ENCODE data around the gene XXYLT1.
A peak's percentile ranks its signal among the peaks of the same experiment; 100 is the strongest.
"Not testable (repeated sequence)": the region's sequence is repeated elsewhere in the genome, so short reads cannot be mapped to it uniquely, and the experiment has no call there.

Gene XXYLT1

GRCh38 chr3:195110647-195111318 lies 160.2 kb downstream of the XXYLT1 start:
- no peak for TF ChIP-seq CTCF (IDR thresholded peaks at IDR 0.05; ENCODE audit: control extremely low read depth, extremely low read depth, low read depth, missing control alignments)
- CTCF ChIA-PET, result no interaction called here
- POLR2A ChIA-PET, result no interaction called here
- DNase-seq (ENCODE audit: extremely low spot score), result no peak

GRCh38 chr3:195109098-195109657 lies 161.8 kb downstream of the XXYLT1 start:
- POLR2A ChIA-PET, result no interaction called here
- DNase-seq (ENCODE audit: extremely low spot score), result no peak
- CTCF ChIA-PET, result interaction anchor here (0.6 to 1.4 kb wide), 2 partner anchors 20 to 427 kb away, joined by 3 to 4 read pairs; no protein-coding TSS in a partner anchor
- no peak for TF ChIP-seq CTCF (IDR thresholded peaks at IDR 0.05; ENCODE audit: control extremely low read depth, extremely low read depth, low read depth, missing control alignments)

GRCh38 chr3:195107593-195107992 lies 163.4 kb downstream of the XXYLT1 start:
- TF ChIP-seq CTCF (IDR thresholded peaks at IDR 0.05; ENCODE audit: control extremely low read depth, extremely low read depth, low read depth, missing control alignments), result no peak
- ChIA-PET CTCF (interaction anchor here (1.0 to 4.6 kb wide), 21 partner anchors 8 to 424 kb away, joined by 3 to 78 read pairs (median 4); no protein-coding TSS in a partner anchor), POLR2A (no interaction called here)
- DNase-seq (ENCODE audit: extremely low spot score), result no peak

GRCh38 chr3:195107031-195107430 lies 163.9 kb downstream of the XXYLT1 start:
- CTCF ChIA-PET, result interaction anchor here (0.7 to 4.6 kb wide), 45 partner anchors 8 to 773 kb away, joined by 3 to 78 read pairs (median 4); partner anchors contain the start of gene LSG1
- not testable (repeated sequence) for DNase-seq (ENCODE audit: extremely low spot score)
- POLR2A ChIA-PET, result interaction anchor here (0.6 kb wide), 1 partner anchor 9 kb away, joined by 3 read pairs; no protein-coding TSS in a partner anchor

- ChIA-PET CTCF (interaction anchor here (0.7 to 4.6 kb wide), 45 partner anchors 9 to 772 kb away, joined by 3 to 78 read pairs (median 4); partner anchors contain the start of gene LSG1), POLR2A (interaction anchor here (0.6 kb wide), 1 partner anchor 8 kb away, joined by 3 read pairs; no protein-coding TSS in a partner anchor)
- peak; percentile 86 for DNase-seq (ENCODE audit: extremely low spot score)
- TF ChIP-seq CTCF (IDR thresholded peaks at IDR 0.05; ENCODE audit: control extremely low read depth, extremely low read depth, low read depth, missing control alignments), result peak; percentile 99
These were observed 164.5 kb downstream of the XXYLT1 start for GRCh38 chr3:195106418-195106906.

GRCh38 chr3:195105841-195106417 lies 165.0 kb downstream of the XXYLT1 start:
- DNase-seq (ENCODE audit: extremely low spot score), result no peak
- TF ChIP-seq CTCF (IDR thresholded peaks at IDR 0.05; ENCODE audit: control extremely low read depth, extremely low read depth, low read depth, missing control alignments), result no peak
- ChIA-PET CTCF (interaction anchor here (1.0 to 4.6 kb wide), 15 partner anchors 8 to 435 kb away, joined by 3 to 78 read pairs (median 5); partner anchors contain the start of gene LSG1), POLR2A (no interaction called here)

Measured in GM10248 (cell line).